Nephron progenitor cell (in vitro differentiated cells): ENCODE results near the gene HAT1.
A peak's percentile ranks its signal among the peaks of the same experiment; 100 is the strongest.

Source experiments
- DNase-seq: peaks from one replicate; pipeline ENCODE4 v3.0.0; 2021
- H3K27ac Mint-ChIP-seq: 2 replicates; pipeline ENCODE4 v1.8.0; 2021; ENCODE audit warnings: mild to moderate bottlenecking, moderate library complexity, mixed read lengths
- H3K27me3 Mint-ChIP-seq: 2 replicates; pipeline ENCODE4 v1.8.0; 2021; ENCODE audit warnings: mild to moderate bottlenecking, low read depth, mixed read lengths; ENCODE audit not compliant: poor library complexity
- H3K36me3 Mint-ChIP-seq: 2 replicates; pipeline ENCODE4 v1.8.0; 2021; ENCODE audit warnings: low read depth, mixed read lengths
- H3K4me1 Mint-ChIP-seq: 2 replicates; pipeline ENCODE4 v1.8.0; 2021; ENCODE audit warnings: mixed read lengths
- H3K4me3 Mint-ChIP-seq: 2 replicates; pipeline ENCODE4 v1.8.0; 2021; ENCODE audit warnings: mild to moderate bottlenecking, moderate library complexity, mixed read lengths
- H3K9me3 Mint-ChIP-seq: 2 replicates; pipeline ENCODE4 v1.8.0; 2021; ENCODE audit warnings: mild to moderate bottlenecking, moderate library complexity, mixed read lengths
- CTCF ChIP-seq: fragments of 200-600 bp; sonication (generic); IDR thresholded peaks from 2 replicates; pipeline ENCODE4 v1.5.0; 2021; ENCODE audit warnings: antibody characterized with exemption

HAT1 gene

GRCh38 chr2:172012677-172013391 lies 90.6 kb downstream of the HAT1 start:
- Mint-ChIP-seq H3K4me1 (peaks cover 18% of the 10 kb centered on the region), H3K36me3 (peaks cover 19% of the 10 kb centered on the region), H3K4me3 (no peak overlapping the region), H3K27me3 (no peaks in the 10 kb centered on the region), H3K9me3 (peaks cover 3% of the 10 kb centered on the region), H3K27ac (peak overlapping the region; percentile 63)
- DNase-seq, result peak; percentile 15
- TF ChIP-seq CTCF, result no peak

- no peak for TF ChIP-seq CTCF
- Mint-ChIP-seq H3K27me3 (no peaks in the 10 kb centered on the region), H3K9me3 (peaks cover 3% of the 10 kb centered on the region), H3K27ac (peak overlapping the region; percentile 63), H3K36me3 (peaks cover 17% of the 10 kb centered on the region), H3K4me1 (peaks cover 18% of the 10 kb centered on the region), H3K4me3 (peak overlapping the region; percentile 3)
- DNase-seq, result no peak
Observed at GRCh38 chr2:172013396-172013795, 91.1 kb downstream of the HAT1 start.

GRCh38 chr2:172021074-172021931 lies 99.0 kb downstream of the HAT1 start:
- Mint-ChIP-seq H3K4me3 (peak overlapping the region; percentile 63), H3K4me1 (peaks cover 35% of the 10 kb centered on the region), H3K27ac (peak overlapping the region; percentile 86), H3K27me3 (no peaks in the 10 kb centered on the region), H3K36me3 (peaks cover 15% of the 10 kb centered on the region), H3K9me3 (peaks cover 3% of the 10 kb centered on the region)
- TF ChIP-seq CTCF, result no peak
- DNase-seq, result peak; percentile 21

GRCh38 chr2:172021955-172022354 lies 99.7 kb downstream of the HAT1 start:
- TF ChIP-seq CTCF, result no peak
- Mint-ChIP-seq H3K9me3 (no peaks in the 10 kb centered on the region), H3K27ac (peak overlapping the region; percentile 86), H3K4me3 (peak overlapping the region; percentile 63), H3K4me1 (peaks cover 37% of the 10 kb centered on the region), H3K27me3 (no peaks in the 10 kb centered on the region), H3K36me3 (peaks cover 10% of the 10 kb centered on the region)
- peak; percentile 37 for DNase-seq

- TF ChIP-seq CTCF, result no peak
- H3K4me3 Mint-ChIP-seq, result no peak overlapping the region
- peaks cover 28% of the 10 kb centered on the region for H3K4me1 Mint-ChIP-seq
- DNase-seq, result no peak
- peak overlapping the region; percentile 78 for H3K27ac Mint-ChIP-seq
- H3K27me3 Mint-ChIP-seq, result no peaks in the 10 kb centered on the region
- H3K36me3 Mint-ChIP-seq, result peaks cover 7% of the 10 kb centered on the region
- H3K9me3 Mint-ChIP-seq, result peaks cover 5% of the 10 kb centered on the region
Observed at GRCh38 chr2:172031536-172031935, 109.3 kb downstream of the HAT1 start.
